ENCODE results near the gene GSE1.

The GSE1 gene

GRCh38 chr16:85676466-85676865, 63.3 kb downstream of the GSE1 start:
- no peak for DNase-seq (ENCODE audit: low read depth in 3 of 3)

GRCh38 chr16:85677383-85677967, 64.4 kb downstream of the GSE1 start:
- DNase-seq (ENCODE audit: low read depth in 3 of 3) = no peak

DNA sequence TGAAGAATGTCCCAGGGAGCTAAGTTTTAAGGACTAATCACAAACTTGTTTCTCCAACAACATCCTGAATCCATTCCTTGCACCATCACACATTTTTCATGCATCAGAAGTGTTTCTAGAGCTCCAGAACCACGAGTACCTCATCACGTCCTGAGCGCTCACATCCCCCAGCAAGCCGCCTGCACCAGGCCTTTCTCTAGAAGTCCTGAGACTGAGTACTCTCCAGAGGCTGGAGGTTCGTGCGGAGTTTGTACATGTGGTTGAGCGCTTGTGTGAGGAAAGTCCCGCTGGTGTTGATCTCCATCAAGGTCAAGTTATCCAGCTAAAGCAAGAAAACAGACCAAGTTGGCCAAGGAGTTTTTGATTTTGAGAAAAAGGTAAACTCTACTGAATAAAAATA, 64.9 kb downstream of the GSE1 start:
- DNase-seq (ENCODE audit: low read depth in 3 of 3) = no peak

DNA sequence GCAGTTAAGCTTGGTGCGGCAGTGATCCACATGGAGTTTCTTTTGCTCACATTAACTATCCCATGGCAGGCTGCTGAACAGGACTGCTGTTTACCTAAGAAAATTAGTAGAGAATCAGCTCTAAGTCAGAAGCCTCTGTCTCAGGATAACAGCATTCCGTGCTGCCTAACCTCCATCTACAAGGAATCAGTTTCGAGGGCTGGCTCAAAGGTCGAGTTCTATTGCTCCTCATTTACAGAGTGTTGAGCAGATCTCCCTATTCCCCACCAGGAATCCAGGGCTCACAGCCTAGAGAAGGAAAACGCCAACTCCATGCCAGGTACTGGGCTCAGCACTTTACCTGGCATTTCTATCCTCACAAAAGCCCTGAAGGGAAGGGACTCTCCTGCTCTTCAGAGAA, 65.7 kb downstream of the GSE1 start:
- no peak for DNase-seq (ENCODE audit: low read depth in 3 of 3)

- DNase-seq (ENCODE audit: low read depth in 3 of 3) = no peak
These were observed 66.7 kb downstream of the GSE1 start for GRCh38 chr16:85679870-85680269.

- DNase-seq (ENCODE audit: low read depth in 3 of 3) = no peak
These were observed 67.3 kb downstream of the GSE1 start for GRCh38 chr16:85680352-85680944.

GRCh38 chr16:85681255-85681654, 68.1 kb downstream of the GSE1 start:
- no peak for DNase-seq (ENCODE audit: low read depth in 3 of 3)

DNA sequence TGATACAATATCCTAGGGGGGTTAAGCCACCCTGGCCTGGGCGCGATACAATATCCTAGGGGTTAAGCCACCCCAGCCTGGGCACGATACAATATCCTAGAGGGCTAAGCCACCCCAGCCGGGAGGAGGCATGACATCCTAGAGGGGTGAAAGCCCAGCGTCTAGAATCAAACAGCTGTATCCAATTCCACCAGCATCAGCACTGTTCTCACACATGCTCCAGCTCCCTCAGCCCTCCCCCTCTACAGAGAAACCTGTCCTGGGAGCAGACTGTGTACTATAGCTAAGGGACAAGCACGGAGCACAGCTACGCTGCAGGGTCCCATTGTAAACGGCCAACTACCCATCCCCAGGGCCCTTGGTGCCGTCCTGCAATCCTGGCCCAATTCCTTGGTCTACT, 69.4 kb downstream of the GSE1 start:
- DNase-seq (ENCODE audit: low read depth in 3 of 3) = no peak

GRCh38 chr16:85683363-85683762, 70.2 kb downstream of the GSE1 start:
- DNase-seq (ENCODE audit: low read depth in 3 of 3) = no peak

GRCh38 chr16:85685251-85685650, 72.1 kb downstream of the GSE1 start:
- no peak for DNase-seq (ENCODE audit: low read depth in 3 of 3)

DNA sequence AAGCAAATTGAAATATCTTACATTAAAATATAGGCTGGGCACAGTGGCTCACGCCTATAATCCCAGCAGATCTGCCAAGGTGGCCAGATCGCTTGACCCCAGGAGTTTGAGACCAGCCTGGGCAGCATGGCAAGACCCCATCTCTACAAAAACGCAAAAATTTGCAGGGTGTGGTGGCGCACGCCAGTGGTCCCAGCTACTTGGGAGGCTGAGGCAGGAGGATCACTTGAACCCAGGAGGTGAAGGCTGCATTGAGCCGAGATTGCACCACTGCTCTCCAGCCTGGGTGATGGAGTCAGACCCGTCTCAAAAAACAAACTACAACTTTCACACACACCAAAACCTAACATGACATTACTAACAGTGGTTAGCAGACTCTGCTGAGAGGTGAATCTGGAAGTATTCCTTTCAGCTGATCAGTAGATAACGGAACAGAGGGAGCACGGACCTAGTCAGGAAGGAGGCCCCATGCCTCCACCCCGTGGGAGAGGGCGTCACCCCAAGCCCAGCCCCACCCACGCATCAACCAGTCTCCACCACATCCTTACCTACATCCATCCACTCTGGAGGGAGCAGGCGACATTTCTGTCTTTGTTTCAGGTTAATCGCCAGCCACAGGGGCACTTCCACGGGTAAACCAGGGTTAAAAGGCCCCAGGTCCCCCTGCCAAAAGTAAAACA, 73.9 kb downstream of the GSE1 start:
- no peak for DNase-seq (ENCODE audit: low read depth in 3 of 3)

GRCh38 chr16:85687651-85688471, 74.7 kb downstream of the GSE1 start:
- DNase-seq (ENCODE audit: low read depth in 3 of 3) = no peak

- DNase-seq (ENCODE audit: low read depth in 3 of 3) = peak; percentile 78 to 85 (median 80)
These were observed 75.6 kb downstream of the GSE1 start, which contains the start of gene GINS2 for GRCh38 chr16:85688586-85689284. Gene GINS2, minus strand, starts transcription at chr16:85688954. Its CDS starts 56 bp downstream, at chr16:85688898.

DNA sequence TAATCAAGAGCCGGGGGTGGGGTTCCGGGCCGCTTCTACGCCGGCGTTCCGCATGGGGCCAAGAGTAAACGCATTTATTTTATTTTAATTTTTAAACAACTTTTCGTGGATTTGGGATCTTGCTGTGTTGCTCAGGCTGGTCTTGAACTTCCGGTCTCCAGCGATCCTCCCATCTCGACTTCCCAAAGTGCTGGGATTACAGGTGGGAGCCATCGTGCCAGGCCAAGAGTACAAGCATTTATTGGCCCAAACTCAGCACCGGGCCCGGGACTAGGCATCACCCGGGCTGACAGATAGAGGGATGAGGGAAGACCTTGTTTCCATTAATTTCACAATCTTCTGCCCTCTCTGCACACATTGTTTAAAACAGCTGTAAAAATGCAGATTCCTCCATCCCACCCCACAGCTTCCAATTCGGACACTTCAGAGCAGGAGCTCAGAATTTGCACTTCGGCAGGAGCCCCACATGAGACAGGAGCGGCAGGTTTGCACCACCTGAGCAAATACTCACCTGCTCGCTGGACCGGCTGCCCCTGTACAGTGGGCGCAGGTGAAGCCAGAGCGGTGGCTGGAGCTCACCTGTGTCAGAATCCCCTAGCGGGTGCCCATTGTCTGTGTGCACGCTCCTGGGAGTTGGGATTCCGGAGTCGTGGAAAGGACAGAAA, 76.3 kb downstream of the GSE1 start:
- DNase-seq (ENCODE audit: low read depth in 3 of 3) = no peak

DNA sequence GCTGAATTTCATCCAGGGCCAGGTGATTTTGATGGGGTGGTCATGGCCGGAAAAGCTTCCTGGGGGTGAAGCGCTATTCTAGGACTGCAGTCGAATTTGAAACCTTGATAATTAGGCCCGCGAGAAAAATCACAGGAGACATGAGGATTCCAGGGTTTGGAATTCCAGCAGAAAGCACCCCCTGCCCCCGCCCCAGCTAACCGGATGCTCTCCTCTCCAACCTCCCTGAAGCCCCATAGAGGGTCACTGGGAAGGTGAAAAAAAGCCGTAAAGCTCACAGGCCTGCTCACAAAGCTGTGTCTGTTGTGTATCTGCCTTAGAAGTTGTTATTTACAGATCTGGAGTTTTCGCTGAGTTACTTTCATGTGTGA, 76.8 kb downstream of the GSE1 start:
- no peak for DNase-seq (ENCODE audit: low read depth in 3 of 3)

GRCh38 chr16:85690469-85691064, 77.4 kb downstream of the GSE1 start:
- no peak for DNase-seq (ENCODE audit: low read depth in 3 of 3)

GRCh38 chr16:85695196-85696128, 82.3 kb downstream of the GSE1 start:
- DNase-seq (ENCODE audit: low read depth in 3 of 3) = no peak

DNA sequence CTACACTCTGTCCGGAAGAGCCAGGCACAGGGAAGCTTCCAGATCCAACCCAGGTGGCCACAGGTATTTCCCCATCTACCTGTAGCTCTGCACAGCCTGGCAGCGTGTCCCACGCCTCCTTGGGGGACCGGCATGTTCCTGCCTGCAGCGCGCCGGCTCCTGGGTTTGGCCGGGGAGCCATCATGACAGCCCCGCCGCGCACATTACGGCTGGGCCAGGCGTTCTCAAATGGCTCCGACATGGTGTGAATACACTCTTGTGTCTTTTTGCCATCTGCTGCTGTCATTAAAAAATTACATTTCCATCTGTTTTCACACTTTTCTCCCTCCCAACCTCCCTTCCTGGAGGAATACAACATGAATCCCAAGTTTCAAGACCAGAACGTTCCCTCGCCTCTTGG, 83.7 kb downstream of the GSE1 start:
- no peak for DNase-seq (ENCODE audit: low read depth in 3 of 3)

- DNase-seq (ENCODE audit: low read depth in 3 of 3) = no peak
These were observed 84.3 kb downstream of the GSE1 start for GRCh38 chr16:85697431-85697830.

- no peak for DNase-seq (ENCODE audit: low read depth in 3 of 3)
These were observed 85.4 kb downstream of the GSE1 start for GRCh38 chr16:85698459-85698891.
